Progenitor cell of endocrine pancreas (in vitro differentiated cells): ENCODE results near the gene BEST3. TPM values are rescaled to one million over a fixed set of nuclear protein-coding genes. Genes with fewer than 3 reads are reported as not detected.
"Not testable (repeated sequence)": the region's sequence is repeated elsewhere in the genome, so short reads cannot be mapped to it uniquely, and the experiment has no call there.

Source experiments
- DNase-seq: peaks from one replicate; pipeline ENCODE4 v3.0.0; 2021; ENCODE audit warnings: low spot score; ENCODE audit not compliant: unreplicated experiment
- H3K27ac Mint-ChIP-seq: 2 replicates; pipeline ENCODE4 v1.8.0; 2021; ENCODE audit warnings: mild to moderate bottlenecking, moderate library complexity, mixed read lengths
- H3K27me3 Mint-ChIP-seq: 2 replicates; pipeline ENCODE4 v1.8.0; 2021; ENCODE audit warnings: mixed read lengths
- H3K36me3 Mint-ChIP-seq: 2 replicates; pipeline ENCODE4 v1.8.0; 2022; ENCODE audit warnings: mixed read lengths; ENCODE audit not compliant: insufficient read depth
- H3K4me1 Mint-ChIP-seq: 2 replicates; pipeline ENCODE4 v1.8.0; 2021; ENCODE audit warnings: low read depth, mixed read lengths
- H3K4me3 Mint-ChIP-seq: 2 replicates; pipeline ENCODE4 v1.8.0; 2021; ENCODE audit warnings: low read depth, mild to moderate bottlenecking, moderate library complexity, mixed read lengths
- H3K9me3 Mint-ChIP-seq: 2 replicates; pipeline ENCODE4 v1.8.0; 2021; ENCODE audit warnings: low read depth, mixed read lengths
- total RNA-seq: library from RNA; stranded (reverse); gene quantifications from 2 replicates; pipeline ENCODE4 v1.2.1, GENCODE V29; 2021
- TF ChIP-seq, protein P1 (sequence below): fragments of 200-600 bp; sonication (generic); IDR thresholded peaks from one replicate; pipeline ENCODE4 v1.5.0; 2021; ENCODE audit warnings: antibody characterized with exemption, mild to moderate bottlenecking; ENCODE audit not compliant: unreplicated experiment

The BEST3 gene
- total RNA-seq, 1 donor from 2014 or later, result not detected

DNA sequence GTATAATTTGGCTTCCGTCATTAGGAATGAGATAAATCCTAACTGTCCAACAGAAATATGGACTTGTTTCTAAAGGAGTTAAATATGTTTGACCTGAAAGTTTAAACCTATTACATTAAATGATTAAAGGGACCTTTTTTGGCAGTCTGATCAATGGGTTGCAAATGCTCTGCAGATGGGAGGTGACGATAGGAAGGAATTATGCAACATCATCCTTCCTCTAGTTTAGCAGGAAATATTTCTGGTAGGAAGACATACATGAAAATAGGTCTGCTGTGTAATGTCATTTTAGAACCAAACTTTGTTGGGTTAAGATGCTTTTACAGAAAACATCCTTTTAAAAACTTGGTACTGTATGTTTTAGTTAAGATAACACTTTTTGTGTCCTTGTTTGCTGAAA is 91.0 kb downstream of the BEST3 start:
- Mint-ChIP-seq H3K4me1 (peaks cover 1% of the 10 kb centered on the region), H3K27me3 (peaks cover 2% of the 10 kb centered on the region), H3K4me3 (no peak overlapping the region), H3K27ac (no peak overlapping the region), H3K9me3 (no peaks in the 10 kb centered on the region), H3K36me3 (peaks cover 8% of the 10 kb centered on the region)
- TF ChIP-seq, protein P1, sequence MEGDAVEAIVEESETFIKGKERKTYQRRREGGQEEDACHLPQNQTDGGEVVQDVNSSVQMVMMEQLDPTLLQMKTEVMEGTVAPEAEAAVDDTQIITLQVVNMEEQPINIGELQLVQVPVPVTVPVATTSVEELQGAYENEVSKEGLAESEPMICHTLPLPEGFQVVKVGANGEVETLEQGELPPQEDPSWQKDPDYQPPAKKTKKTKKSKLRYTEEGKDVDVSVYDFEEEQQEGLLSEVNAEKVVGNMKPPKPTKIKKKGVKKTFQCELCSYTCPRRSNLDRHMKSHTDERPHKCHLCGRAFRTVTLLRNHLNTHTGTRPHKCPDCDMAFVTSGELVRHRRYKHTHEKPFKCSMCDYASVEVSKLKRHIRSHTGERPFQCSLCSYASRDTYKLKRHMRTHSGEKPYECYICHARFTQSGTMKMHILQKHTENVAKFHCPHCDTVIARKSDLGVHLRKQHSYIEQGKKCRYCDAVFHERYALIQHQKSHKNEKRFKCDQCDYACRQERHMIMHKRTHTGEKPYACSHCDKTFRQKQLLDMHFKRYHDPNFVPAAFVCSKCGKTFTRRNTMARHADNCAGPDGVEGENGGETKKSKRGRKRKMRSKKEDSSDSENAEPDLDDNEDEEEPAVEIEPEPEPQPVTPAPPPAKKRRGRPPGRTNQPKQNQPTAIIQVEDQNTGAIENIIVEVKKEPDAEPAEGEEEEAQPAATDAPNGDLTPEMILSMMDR, result no peak
- DNase-seq, result no peak

DNA sequence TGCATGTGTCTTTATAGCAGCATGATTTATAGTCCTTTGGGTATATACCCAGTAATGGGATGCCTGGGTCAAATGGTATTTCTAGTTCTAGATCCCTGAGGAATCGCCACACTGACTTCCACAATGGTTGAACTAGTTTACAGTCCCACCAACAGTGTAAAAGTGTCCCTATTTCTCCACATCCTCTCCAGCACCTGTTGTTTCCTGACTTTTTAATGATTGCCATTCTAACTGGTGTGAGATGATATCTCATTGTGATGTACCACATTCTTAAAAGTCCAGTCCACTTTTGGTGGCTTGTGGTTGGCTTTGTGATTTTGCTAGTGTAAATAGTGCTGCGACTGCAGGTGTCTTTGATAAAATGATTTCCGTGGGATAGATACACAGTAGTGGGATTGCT is 94.8 kb downstream of the BEST3 start:
- peaks cover 28% of the 10 kb centered on the region for H3K36me3 Mint-ChIP-seq
- not testable (repeated sequence) for H3K4me1 Mint-ChIP-seq, H3K27ac Mint-ChIP-seq, H3K27me3 Mint-ChIP-seq, DNase-seq, H3K9me3 Mint-ChIP-seq, H3K4me3 Mint-ChIP-seq

Other genes starting within 250 kb of the BEST3 start
- 42.3 and 42.6 TPM in 2 replicates for gene FRS2, start 228.9 kb downstream of the BEST3 start, total RNA-seq
- gene CCT2, start 113.8 kb downstream of the BEST3 start, total RNA-seq, result 254 and 266 TPM in 2 replicates
- gene LRRC10, start 88.4 kb downstream of the BEST3 start, total RNA-seq, result not detected in 2 replicates
- gene RAB3IP, start 39.6 kb upstream of the BEST3 start, total RNA-seq, result 85.6 and 92.4 TPM in 2 replicates
- 0.67 and 0.93 TPM in 2 replicates for gene MYRFL, start 125.9 kb upstream of the BEST3 start, total RNA-seq